ENCODE data around the gene AHI1.

DNA sequence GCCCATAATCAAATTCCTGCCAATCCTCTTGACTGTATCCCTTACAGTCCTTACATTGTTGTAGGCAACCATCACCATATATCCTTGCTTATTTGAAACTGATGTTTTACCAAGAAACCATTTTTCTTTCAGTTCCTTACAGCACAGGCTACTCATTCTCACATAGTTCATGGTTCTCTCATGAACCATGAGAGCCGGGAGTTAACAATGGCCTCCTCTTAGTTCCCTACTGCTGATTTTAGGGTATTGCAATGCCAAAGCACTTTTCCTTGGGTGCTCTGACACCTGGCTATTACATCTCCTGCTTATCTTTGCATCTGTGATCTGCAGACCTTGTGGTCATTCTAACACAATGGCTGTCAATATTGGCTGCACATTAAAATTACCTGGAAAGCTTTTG lies 183.0 kb downstream of the AHI1 start:
- TF ChIP-seq, protein P1, sequence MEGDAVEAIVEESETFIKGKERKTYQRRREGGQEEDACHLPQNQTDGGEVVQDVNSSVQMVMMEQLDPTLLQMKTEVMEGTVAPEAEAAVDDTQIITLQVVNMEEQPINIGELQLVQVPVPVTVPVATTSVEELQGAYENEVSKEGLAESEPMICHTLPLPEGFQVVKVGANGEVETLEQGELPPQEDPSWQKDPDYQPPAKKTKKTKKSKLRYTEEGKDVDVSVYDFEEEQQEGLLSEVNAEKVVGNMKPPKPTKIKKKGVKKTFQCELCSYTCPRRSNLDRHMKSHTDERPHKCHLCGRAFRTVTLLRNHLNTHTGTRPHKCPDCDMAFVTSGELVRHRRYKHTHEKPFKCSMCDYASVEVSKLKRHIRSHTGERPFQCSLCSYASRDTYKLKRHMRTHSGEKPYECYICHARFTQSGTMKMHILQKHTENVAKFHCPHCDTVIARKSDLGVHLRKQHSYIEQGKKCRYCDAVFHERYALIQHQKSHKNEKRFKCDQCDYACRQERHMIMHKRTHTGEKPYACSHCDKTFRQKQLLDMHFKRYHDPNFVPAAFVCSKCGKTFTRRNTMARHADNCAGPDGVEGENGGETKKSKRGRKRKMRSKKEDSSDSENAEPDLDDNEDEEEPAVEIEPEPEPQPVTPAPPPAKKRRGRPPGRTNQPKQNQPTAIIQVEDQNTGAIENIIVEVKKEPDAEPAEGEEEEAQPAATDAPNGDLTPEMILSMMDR (IDR thresholded peaks at IDR 0.05; ENCODE audit: poor library complexity), result no peak
- no peak for TF ChIP-seq EZH2 (IDR thresholded peaks at IDR 0.05; ENCODE audit: borderline replicate concordance)
- no peak for TF ChIP-seq EZH2phosphoT487 (IDR thresholded peaks at IDR 0.05; ENCODE audit: low read depth, severe bottlenecking, unreplicated experiment)

All from hepatocyte (in vitro differentiated cells).